OCI-LY3 (cell line): ENCODE measurements around the gene MAMDC4.

Experiments used
- EZH2phosphoT487 ChIP-seq: fragments of 200-600 bp; shearing (Covaris generic); IDR thresholded peaks from 2 replicates; pipeline ENCODE4 v1.6.1; 2018; ENCODE audit warnings: antibody characterized with exemption, mixed run types, low read depth
- TF ChIP-seq, protein P1 (sequence below): fragments of 200-600, 300-600 bp; sonication (generic); IDR thresholded peaks from 2 replicates; pipeline ENCODE4 v1.5.1; 2014; ENCODE audit warnings: antibody characterized with exemption, low read length, low read depth

DNA sequence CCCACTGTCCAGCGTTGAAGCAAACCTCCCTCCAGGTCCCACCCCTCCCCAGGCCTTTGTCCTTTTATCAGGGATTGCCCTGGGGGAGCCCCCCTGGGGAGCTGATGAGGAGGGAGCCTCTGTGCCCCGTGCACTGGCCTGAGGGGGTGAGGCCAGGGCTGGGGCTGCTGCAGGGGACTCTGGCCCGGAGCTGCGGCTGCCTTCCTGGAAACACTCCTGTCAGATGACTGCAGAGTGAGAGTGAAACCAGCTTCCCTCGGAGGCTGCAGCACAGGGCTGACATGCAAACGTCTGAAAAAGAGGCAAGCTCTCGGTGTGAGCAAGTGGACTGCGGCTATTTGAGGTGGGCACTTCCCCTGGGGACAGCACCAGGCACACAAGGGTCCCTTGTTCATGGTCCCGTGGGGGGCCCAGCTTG, 29.6 kb downstream of the MAMDC4 start:
- TF ChIP-seq, protein P1, sequence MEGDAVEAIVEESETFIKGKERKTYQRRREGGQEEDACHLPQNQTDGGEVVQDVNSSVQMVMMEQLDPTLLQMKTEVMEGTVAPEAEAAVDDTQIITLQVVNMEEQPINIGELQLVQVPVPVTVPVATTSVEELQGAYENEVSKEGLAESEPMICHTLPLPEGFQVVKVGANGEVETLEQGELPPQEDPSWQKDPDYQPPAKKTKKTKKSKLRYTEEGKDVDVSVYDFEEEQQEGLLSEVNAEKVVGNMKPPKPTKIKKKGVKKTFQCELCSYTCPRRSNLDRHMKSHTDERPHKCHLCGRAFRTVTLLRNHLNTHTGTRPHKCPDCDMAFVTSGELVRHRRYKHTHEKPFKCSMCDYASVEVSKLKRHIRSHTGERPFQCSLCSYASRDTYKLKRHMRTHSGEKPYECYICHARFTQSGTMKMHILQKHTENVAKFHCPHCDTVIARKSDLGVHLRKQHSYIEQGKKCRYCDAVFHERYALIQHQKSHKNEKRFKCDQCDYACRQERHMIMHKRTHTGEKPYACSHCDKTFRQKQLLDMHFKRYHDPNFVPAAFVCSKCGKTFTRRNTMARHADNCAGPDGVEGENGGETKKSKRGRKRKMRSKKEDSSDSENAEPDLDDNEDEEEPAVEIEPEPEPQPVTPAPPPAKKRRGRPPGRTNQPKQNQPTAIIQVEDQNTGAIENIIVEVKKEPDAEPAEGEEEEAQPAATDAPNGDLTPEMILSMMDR: no peak
- TF ChIP-seq EZH2phosphoT487: no peak
